ENCODE measurements around the gene KCNJ18.
"Not testable (repeated sequence)": the region's sequence is repeated elsewhere in the genome, so short reads cannot be mapped to it uniquely, and the experiment has no call there.

GRCh38 chr17:21685061-21685795, 7.1 kb upstream of the KCNJ18 start:
- not testable (repeated sequence) for TF ChIP-seq CTCF (IDR thresholded peaks at IDR 0.05; ENCODE audit: borderline replicate concordance, extremely low read depth, low read length, poor library complexity, severe bottlenecking); EZH2 (IDR thresholded peaks at IDR 0.05; ENCODE audit: borderline replicate concordance, low read depth, low read length, severe bottlenecking)
